Thoracic aorta (tissue), 2 donors: ENCODE results near the gene FAM107B. TPM values are rescaled to one million over a fixed set of nuclear protein-coding genes. Genes with fewer than 3 reads are reported as not detected.

Source experiments
- ATAC-seq: fragments of 150-250 bp; one replicate; pipeline ENCODE4 v1.8.0; 2017; ENCODE audit warnings: low read depth; ENCODE audit not compliant: insufficient number of reproducible peaks, low FRiP score
- DNase-seq: peaks from one replicate; pipeline ENCODE4 v3.0.0-alpha.2; 2020; ENCODE audit warnings: low spot score
- H3K27ac ChIP-seq, 2 donors: fragments of 200-600 bp; sonication (generic); 1 replicate in 1 of 2; 2 replicates in 1 of 2; pipeline ENCODE4 v1.5.1; 2016; ENCODE audit warnings: mild to moderate bottlenecking in 2 of 2, moderate library complexity in 2 of 2
- H3K27me3 ChIP-seq: fragments of 200-600 bp; sonication (generic); replicated peaks from 2 replicates; pipeline ENCODE4 v1.6.0; 2016; ENCODE audit warnings: mild to moderate bottlenecking; ENCODE audit not compliant: insufficient read depth
- H3K36me3 ChIP-seq: fragments of 200-600 bp; sonication (generic); one replicate; pipeline ENCODE4 v1.5.1; 2016
- H3K4me1 ChIP-seq, 2 donors: fragments of 200-600 bp; sonication (generic); 1 replicate in 1 of 2; 2 replicates in 1 of 2; pipeline versions ENCODE4 v1.5.1 to v1.6.0; 2016; ENCODE audit warnings: low read depth in 2 of 2, mild to moderate bottlenecking in 1 of 2; ENCODE audit not compliant: control insufficient read depth in 1 of 2
- H3K4me3 ChIP-seq: fragments of 200-600 bp; sonication (generic); 2 replicates; pipeline ENCODE4 v1.5.1; 2016; ENCODE audit warnings: mild to moderate bottlenecking
- H3K9me3 ChIP-seq: fragments of 200-600 bp; sonication (generic); 2 replicates; pipeline ENCODE4 v1.5.1; 2016
- total RNA-seq, 2 donors: library from RNA; depleted of rRNA; stranded (reverse); fragments of >200 nt; gene quantifications; one replicate each; pipeline versions ENCODE4 v1.1.0 to v1.2.3, GENCODE V29; 2016
- TF ChIP-seq, protein P1 (sequence below): fragments of 200-600 bp; sonication (generic); IDR thresholded peaks from one replicate; pipeline ENCODE4 v1.5.1; 2019; ENCODE audit warnings: antibody characterized with exemption

Gene FAM107B
- total RNA-seq, 2 donors from 2014 or later, result 33.6 to 50.6 TPM

DNA sequence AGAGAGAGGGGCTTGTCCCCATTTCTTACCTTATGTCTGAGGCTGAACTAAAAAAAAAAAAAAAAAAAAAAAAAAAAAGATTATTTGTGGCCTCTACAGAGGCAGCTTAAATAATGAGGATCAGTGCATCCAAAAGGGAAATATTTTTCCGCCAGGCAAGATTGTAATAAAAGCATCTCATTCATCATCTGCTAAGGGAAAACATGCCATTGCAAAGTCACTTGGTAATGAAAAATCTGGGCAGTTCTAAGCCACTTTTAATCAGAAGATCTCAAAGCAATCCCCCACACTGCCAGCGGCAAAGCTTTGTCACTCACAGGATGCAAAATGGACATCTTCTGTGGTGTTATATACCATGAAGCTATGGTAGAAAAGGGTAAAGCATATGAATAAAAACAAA lies 3.8 kb downstream of the FAM107B start:
- Histone ChIP-seq H3K4me1 (no peaks in the 10 kb centered on the region), H3K9me3 (no peaks in the 10 kb centered on the region), H3K27me3 (no peaks in the 10 kb centered on the region), H3K36me3 (no peaks in the 10 kb centered on the region), H3K4me3 (no peak overlapping the region), H3K27ac (no peak overlapping the region)
- TF ChIP-seq, protein P1, sequence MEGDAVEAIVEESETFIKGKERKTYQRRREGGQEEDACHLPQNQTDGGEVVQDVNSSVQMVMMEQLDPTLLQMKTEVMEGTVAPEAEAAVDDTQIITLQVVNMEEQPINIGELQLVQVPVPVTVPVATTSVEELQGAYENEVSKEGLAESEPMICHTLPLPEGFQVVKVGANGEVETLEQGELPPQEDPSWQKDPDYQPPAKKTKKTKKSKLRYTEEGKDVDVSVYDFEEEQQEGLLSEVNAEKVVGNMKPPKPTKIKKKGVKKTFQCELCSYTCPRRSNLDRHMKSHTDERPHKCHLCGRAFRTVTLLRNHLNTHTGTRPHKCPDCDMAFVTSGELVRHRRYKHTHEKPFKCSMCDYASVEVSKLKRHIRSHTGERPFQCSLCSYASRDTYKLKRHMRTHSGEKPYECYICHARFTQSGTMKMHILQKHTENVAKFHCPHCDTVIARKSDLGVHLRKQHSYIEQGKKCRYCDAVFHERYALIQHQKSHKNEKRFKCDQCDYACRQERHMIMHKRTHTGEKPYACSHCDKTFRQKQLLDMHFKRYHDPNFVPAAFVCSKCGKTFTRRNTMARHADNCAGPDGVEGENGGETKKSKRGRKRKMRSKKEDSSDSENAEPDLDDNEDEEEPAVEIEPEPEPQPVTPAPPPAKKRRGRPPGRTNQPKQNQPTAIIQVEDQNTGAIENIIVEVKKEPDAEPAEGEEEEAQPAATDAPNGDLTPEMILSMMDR, result no peak
- ATAC-seq, result no peak
- DNase-seq, result no peak

DNA sequence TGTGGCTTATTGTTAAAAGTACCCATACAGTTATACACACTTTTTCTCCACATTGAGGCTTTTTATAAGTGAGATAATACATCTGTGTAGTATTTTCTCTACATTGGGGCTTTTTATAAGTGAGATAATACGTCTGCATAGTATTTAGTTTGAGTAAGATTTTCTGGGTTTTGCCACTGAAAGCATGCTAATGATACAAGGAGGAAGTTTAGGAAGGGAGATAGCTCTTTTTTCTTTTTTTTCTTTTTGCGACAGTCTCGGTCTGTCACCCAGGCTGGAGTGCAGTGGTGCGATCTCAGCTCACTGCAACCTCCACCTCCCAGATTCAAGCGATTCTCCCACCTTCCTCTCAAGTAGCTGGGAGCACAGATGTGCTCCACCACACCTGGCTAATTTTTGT lies 13.3 kb downstream of the FAM107B start:
- DNase-seq, result no peak

DNA sequence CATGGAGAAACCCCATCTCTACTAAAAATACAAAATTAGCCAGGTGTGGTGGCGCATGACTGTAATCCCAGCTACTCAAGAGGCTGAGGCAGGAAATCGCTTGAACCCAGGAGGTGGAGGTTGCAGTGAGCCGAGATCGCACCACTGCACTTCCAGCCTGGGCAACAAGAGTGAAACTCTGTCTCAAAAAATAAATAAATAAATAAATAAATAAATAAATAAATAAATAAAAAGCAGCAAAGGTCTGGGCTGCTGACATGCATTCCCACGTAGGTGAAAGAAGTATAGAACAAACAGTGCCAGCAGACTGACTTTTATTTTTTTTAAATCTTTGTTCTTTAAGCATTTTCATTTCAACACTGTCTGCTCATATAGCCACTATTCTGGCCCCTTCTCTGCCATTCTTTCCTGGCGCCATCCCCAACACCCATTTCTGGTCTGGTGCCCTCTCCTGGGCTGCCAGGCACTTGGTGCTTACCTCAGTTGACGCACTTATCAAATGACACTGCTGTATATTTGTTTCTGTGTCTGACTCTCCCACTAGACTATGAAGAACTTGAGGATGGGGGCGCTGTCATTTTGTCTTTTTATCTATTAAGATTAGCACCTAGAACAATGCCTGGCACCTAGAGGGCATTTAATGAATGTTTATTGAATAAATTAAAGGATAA lies 15.6 kb downstream of the FAM107B start:
- H3K4me3 ChIP-seq, result no peak overlapping the region
- H3K36me3 ChIP-seq, result no peaks in the 10 kb centered on the region
- no peaks in the 10 kb centered on the region for H3K27me3 ChIP-seq
- no peaks in the 10 kb centered on the region for H3K9me3 ChIP-seq
- DNase-seq (no peak), ATAC-seq (no peak)
- no peak overlapping the region for H3K27ac ChIP-seq
- H3K4me1 ChIP-seq, result no peaks in the 10 kb centered on the region
- TF ChIP-seq, protein P1, result no peak

More for the DNA sequence above, 13.3 kb downstream of the FAM107B start:
- Histone ChIP-seq H3K4me1 (no peaks in the 10 kb centered on the region), H3K9me3 (no peaks in the 10 kb centered on the region), H3K27ac (no peak overlapping the region), H3K4me3 (no peak overlapping the region), H3K27me3 (no peaks in the 10 kb centered on the region), H3K36me3 (no peaks in the 10 kb centered on the region)
- TF ChIP-seq, protein P1, result no peak
- ATAC-seq, result no peak

DNA sequence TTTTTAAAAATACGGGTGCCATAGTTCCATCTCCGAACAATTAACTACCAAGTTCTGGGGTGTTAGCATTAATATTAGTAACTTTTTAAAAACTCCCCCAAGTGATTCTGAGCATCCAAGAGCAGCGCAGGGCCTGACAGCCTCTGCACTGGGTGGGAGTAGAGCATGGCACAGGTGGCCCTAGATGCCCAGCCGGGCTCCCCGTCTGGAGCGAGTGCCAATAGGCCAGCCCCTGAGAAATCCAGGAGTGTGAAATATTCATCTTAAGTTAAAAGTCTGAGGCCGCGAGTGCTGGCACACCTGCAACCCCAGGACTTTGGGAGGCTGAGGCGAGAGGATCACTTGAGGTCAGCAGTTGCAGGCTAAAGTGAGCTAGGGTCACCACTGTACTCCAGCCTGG lies 16.2 kb downstream of the FAM107B start:
- Histone ChIP-seq H3K27me3 (no peaks in the 10 kb centered on the region), H3K4me3 (no peak overlapping the region), H3K4me1 (no peaks in the 10 kb centered on the region), H3K36me3 (no peaks in the 10 kb centered on the region), H3K27ac (no peak overlapping the region), H3K9me3 (no peaks in the 10 kb centered on the region)
- no peak for ATAC-seq
- TF ChIP-seq, protein P1, result no peak
- no peak for DNase-seq

DNA sequence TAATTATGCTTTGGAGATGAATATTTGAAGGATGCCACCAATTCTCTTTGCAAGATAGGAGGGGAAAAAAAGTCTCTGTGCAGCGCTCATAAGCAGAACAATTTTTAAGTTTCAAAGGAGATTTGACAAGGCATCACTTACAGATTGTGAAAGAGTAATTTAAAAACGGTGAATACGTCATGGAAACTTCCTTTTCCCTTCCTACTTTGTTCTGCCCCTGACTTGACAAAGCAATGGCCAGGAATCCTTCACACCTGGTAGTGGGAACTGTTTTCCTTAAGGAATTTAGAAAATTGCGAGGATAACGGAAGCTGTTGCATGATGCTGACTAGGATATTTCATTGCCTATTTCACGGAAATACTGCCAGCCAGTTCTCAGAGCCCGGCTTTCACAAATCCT lies 16.7 kb downstream of the FAM107B start:
- Histone ChIP-seq H3K9me3 (no peaks in the 10 kb centered on the region), H3K4me1 (no peaks in the 10 kb centered on the region), H3K4me3 (no peak overlapping the region), H3K27ac (no peak overlapping the region), H3K27me3 (no peaks in the 10 kb centered on the region), H3K36me3 (no peaks in the 10 kb centered on the region)
- no peak for ATAC-seq
- no peak for DNase-seq
- TF ChIP-seq, protein P1, result no peak
